Small intestine (tissue), 7 donors: ENCODE measurements around the gene PON2. TPM values are rescaled to one million over a fixed set of nuclear protein-coding genes. Genes with fewer than 3 reads are reported as not detected.

Experiments used
- DNase-seq, 2 donors: peaks; one replicate each; pipeline versions ENCODE4 v3.0.0 to v3.0.0-alpha.2; 2013
- FAIRE-seq: peaks from 2 replicates; lab custom pipeline; 2012; peaks lifted over from hg19 to GRCh38; lab: Jason Lieb, UNC
- H3K27ac ChIP-seq, 3 donors: one replicate each; pipeline ENCODE4 v1.5.1; 2013; ENCODE audit warnings: low read length in 2 of 3, mild to moderate bottlenecking in 2 of 3, control low read depth in 1 of 3, inconsistent platforms in 1 of 3, low read depth in 1 of 3, moderate library complexity in 1 of 3
- H3K27me3 ChIP-seq, 3 donors: one replicate each; pipeline ENCODE4 v1.6.1; 2013; ENCODE audit warnings: low read length in 3 of 3, inconsistent platforms in 1 of 3; ENCODE audit not compliant: control insufficient read depth in 3 of 3, insufficient read depth in 3 of 3
- H3K36me3 ChIP-seq, 3 donors: one replicate each; pipeline ENCODE4 v1.6.1; 2013; ENCODE audit warnings: low read length in 3 of 3, inconsistent platforms in 1 of 3, low read depth in 1 of 3, mild to moderate bottlenecking in 1 of 3, moderate library complexity in 1 of 3; ENCODE audit not compliant: control insufficient read depth in 3 of 3, insufficient read depth in 2 of 3
- H3K4me1 ChIP-seq, 3 donors: one replicate each; pipeline ENCODE4 v1.6.1; 2013; ENCODE audit warnings: low read length in 2 of 3, inconsistent platforms in 1 of 3, low read depth in 1 of 3, mild to moderate bottlenecking in 1 of 3, moderate library complexity in 1 of 3; ENCODE audit not compliant: control insufficient read depth in 3 of 3, insufficient read depth in 2 of 3
- H3K4me3 ChIP-seq, 3 donors: one replicate each; pipeline ENCODE4 v1.5.1; 2013; ENCODE audit warnings: low read length in 3 of 3, control low read depth in 1 of 3, inconsistent platforms in 1 of 3, low read depth in 1 of 3, mild to moderate bottlenecking in 1 of 3, moderate library complexity in 1 of 3
- H3K9me3 ChIP-seq, 2 donors: one replicate each; pipeline ENCODE4 v1.6.1; 2013; ENCODE audit warnings: low read depth in 1 of 2, low read length in 1 of 2; ENCODE audit not compliant: control insufficient read depth in 2 of 2, insufficient read depth in 1 of 2
- WGBS, 3 donors: extraction: QIAGEN DNeasy Blood & Tissue Kit; methylation state at CpG; one replicate each; pipeline ENCODE4 v1.1.7; 2013; 5-methylcytosine and 5-hydroxymethylcytosine counted together
- polyA plus RNA-seq, 4 donors: library from polyadenylated mRNA; stranded (reverse) in 3 of 4; unstranded in 1 of 4; fragments of 200-250 nt in 3 of 4; fragments of 120-200 nt in 1 of 4; gene quantifications; one replicate each; pipeline versions ENCODE4 v1.2.1 to v1.2.3, GENCODE V29; 2013
- donor health status: healthy with polysubstance abuse.
- donor health status: control.
- donor health status: control.
- donor health status: Bipolar disorder and iron deficiency.
- donor health status: healthy.

The PON2 gene
- polyA plus RNA-seq, 4 donors = 51.6 to 325 (median 93.7) TPM

GRCh38 chr7:95427166-95427565 lies 7.7 kb downstream of the PON2 start:
- H3K4me3 ChIP-seq = no peak overlapping the region
- H3K36me3 ChIP-seq = peaks cover 2 to 13% (median 2%) of the 10 kb centered on the region in 3 donors
- H3K27ac ChIP-seq = no peak overlapping the region
- FAIRE-seq (no peak), DNase-seq (no peak)
- H3K4me1 ChIP-seq = peaks cover 0 to 22% (median 0%) of the 10 kb centered on the region in 3 donors
- WGBS, 3 donors = 90 to 96% (median 95%) methylated on average over 7 of the region's 7 CpGs
- H3K9me3 ChIP-seq = no peaks in the 10 kb centered on the region
- H3K27me3 ChIP-seq = no peaks in the 10 kb centered on the region

GRCh38 chr7:95425694-95426093 lies 9.1 kb downstream of the PON2 start:
- Histone ChIP-seq H3K9me3 (no peaks in the 10 kb centered on the region), H3K27ac (no peak overlapping the region), H3K4me1 (peaks cover 0 to 20% (median 0%) of the 10 kb centered on the region in 3 donors), H3K36me3 (peaks cover 2 to 9% (median 2%) of the 10 kb centered on the region in 3 donors), H3K4me3 (no peak overlapping the region), H3K27me3 (no peaks in the 10 kb centered on the region)
- DNase-seq (no peak), FAIRE-seq (no peak)
- WGBS, 3 donors = 90 to 93% (median 91%) methylated on average over 2 of the region's 2 CpGs

DNA sequence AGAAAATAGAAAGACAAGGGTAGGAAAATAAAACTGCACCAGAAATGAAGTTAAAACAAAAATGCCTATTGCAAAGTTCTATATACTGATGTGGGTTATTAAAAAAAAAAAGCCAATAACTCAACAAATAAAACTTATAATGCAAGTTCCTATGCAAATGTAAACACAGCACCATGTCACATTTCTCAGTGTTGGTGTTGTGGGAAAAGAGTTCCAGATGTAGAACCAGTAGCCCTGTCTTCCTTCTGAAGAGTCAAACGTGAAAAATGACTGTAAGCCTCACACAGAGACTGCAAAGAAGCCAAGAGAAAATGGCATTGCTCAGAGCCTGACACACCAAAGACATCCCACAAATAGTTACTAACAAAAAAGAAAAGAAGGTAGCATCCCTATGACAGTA lies 10.1 kb downstream of the PON2 start:
- 55 to 70% (median 61%) methylated on average over 1 of the region's 1 CpG for WGBS, 3 donors
- H3K27me3 ChIP-seq = no peaks in the 10 kb centered on the region
- DNase-seq = no peak
- no peak for FAIRE-seq
- H3K27ac ChIP-seq = no peak overlapping the region
- peaks cover 0 to 18% (median 0%) of the 10 kb centered on the region in 3 donors for H3K4me1 ChIP-seq
- H3K4me3 ChIP-seq = no peak overlapping the region
- peaks cover 2 to 7% (median 2%) of the 10 kb centered on the region in 3 donors for H3K36me3 ChIP-seq
- H3K9me3 ChIP-seq = no peaks in the 10 kb centered on the region

GRCh38 chr7:95421847-95422444 lies 12.9 kb downstream of the PON2 start:
- no peaks in the 10 kb centered on the region for H3K9me3 ChIP-seq
- no peak overlapping the region for H3K27ac ChIP-seq
- peaks cover 0 to 13% (median 0%) of the 10 kb centered on the region in 3 donors for H3K4me1 ChIP-seq
- H3K27me3 ChIP-seq = no peaks in the 10 kb centered on the region
- DNase-seq (no peak), FAIRE-seq (no peak)
- H3K36me3 ChIP-seq = peaks cover 0 to 7% (median 3%) of the 10 kb centered on the region in 3 donors
- no peak overlapping the region for H3K4me3 ChIP-seq

DNA sequence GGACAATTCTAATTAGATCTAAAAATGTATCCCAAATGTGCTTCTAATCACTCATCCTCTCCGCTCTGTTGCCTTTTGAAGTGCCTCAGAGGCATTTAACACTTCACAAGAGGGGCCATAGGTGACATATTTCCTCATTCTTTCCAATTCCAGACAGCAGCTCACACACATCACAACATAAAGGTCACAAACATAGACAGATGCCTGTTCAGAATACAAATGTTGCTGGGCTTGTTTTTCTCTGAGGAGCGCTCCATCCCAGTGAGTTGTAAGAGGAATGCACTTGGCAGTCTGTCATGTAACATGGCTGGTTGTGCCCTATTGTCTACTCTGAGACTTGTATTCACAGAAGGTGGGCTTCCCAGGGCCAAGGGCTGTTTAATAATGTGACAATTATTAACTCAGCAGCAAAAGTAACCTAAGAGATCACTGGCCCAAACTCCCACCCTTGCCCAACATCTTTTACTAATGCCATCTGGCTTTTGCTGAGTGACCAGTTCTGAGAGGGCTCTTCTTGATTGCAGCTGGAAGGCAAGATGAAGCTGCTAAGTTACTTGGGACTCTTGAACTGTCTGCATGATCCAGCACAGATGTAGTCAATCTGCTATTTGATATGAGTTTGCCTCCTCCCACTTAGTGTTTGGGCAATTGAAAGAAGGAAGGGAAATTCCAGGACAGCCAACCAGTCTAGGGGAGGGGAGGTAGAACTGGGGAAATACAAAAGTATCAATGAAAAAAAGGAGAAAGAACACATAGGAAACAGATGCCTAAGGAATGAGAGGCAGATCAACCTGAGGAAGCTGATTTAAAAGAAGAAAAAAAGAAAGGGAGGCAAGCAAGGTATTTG lies 13.6 kb downstream of the PON2 start:
- Histone ChIP-seq H3K27me3 (no peaks in the 10 kb centered on the region), H3K4me1 (peaks cover 0 to 13% (median 0%) of the 10 kb centered on the region in 3 donors), H3K36me3 (peaks cover 0 to 7% (median 3%) of the 10 kb centered on the region in 3 donors), H3K4me3 (no peak overlapping the region), H3K9me3 (no peaks in the 10 kb centered on the region), H3K27ac (no peak overlapping the region)
- FAIRE-seq = no peak
- peak in 1 of 2 donors; percentile 18 for DNase-seq
- WGBS, 3 donors = 85 to 93% (median 89%) methylated on average over 2 of the region's 2 CpGs

DNA sequence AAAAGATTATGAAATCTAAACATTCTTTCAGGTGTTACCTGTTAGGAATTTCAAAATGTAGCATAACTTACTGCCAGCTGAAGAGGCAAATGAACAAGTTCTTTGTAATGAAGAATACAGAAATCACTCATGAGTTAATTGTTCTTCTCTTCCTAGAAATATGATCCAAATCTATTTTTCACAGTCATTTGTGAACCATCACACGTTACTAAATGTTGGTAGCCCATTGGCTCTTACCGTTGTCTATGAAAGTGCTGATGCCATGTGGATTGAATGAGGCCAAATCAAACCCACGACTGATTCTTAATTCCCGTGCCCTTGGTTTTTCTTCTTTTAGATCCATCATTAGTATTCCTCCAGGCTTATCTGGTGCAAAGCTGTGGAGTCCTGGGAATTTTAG lies 22.8 kb downstream of the PON2 start:
- WGBS, 3 donors = 75 to 91% (median 87%) methylated on average over 4 of the region's 4 CpGs
- DNase-seq = no peak

DNA sequence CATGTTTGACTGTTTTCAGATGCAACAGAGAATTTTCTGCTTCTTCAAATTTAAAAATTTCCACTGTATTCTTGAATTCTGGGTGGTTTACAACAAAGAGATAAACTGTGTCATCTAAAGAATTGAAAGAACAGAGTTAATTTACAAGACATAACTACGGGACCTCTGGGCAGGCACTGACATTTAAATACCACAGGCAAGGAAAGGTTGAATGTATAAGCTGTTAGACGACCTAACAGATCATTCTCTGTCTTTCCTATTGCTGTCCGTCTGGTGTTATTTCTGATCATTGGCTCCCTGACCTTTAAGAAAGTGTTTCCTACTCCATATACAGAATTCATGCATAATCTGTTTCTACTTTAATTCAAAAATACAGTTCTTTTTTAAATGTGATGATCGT lies 23.2 kb downstream of the PON2 start:
- H3K9me3 ChIP-seq = no peaks in the 10 kb centered on the region
- DNase-seq (no peak), FAIRE-seq (no peak)
- no peaks in the 10 kb centered on the region for H3K27me3 ChIP-seq
- peaks cover 2 to 16% (median 2%) of the 10 kb centered on the region in 3 donors for H3K36me3 ChIP-seq
- H3K4me1 ChIP-seq = peaks cover 0 to 5% (median 0%) of the 10 kb centered on the region in 3 donors
- H3K4me3 ChIP-seq = no peak overlapping the region
- H3K27ac ChIP-seq = no peak overlapping the region
- WGBS, 3 donors = 78 to 82% (median 80%) methylated on average over 4 of the region's 4 CpGs

More for the DNA sequence above, 22.8 kb downstream of the PON2 start:
- Histone ChIP-seq H3K4me3 (no peak overlapping the region), H3K9me3 (no peaks in the 10 kb centered on the region), H3K4me1 (peaks cover 0 to 5% (median 0%) of the 10 kb centered on the region in 3 donors), H3K27ac (no peak overlapping the region), H3K36me3 (peaks cover 2 to 16% (median 2%) of the 10 kb centered on the region in 3 donors), H3K27me3 (no peaks in the 10 kb centered on the region)
- FAIRE-seq = no peak

DNA sequence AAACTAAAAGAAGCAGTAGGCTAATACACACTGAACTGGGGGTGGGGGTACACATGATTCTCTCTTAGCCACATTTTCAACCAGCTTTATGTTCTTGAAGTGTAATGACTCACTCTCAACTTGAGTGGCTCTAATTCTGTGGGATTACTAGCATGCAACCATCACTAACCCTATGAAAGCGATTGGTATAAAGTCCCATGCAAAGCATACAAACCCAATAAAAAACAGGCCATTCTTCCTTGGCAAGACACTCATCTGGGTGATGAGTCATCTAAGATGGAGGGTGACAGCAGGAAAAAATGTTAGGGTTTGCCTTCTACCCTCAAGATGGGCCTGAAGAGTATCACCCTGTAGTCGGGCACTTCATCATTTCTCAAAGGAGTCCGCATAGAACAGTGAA lies 23.8 kb downstream of the PON2 start:
- H3K36me3 ChIP-seq = peaks cover 2 to 16% (median 4%) of the 10 kb centered on the region in 3 donors
- no peak overlapping the region for H3K4me3 ChIP-seq
- 89 to 95% (median 93%) methylated on average over 3 of the region's 3 CpGs for WGBS, 3 donors
- peaks cover 0 to 5% (median 0%) of the 10 kb centered on the region in 3 donors for H3K4me1 ChIP-seq
- no peak for DNase-seq
- H3K27me3 ChIP-seq = no peaks in the 10 kb centered on the region
- FAIRE-seq = no peak
- H3K9me3 ChIP-seq = no peaks in the 10 kb centered on the region
- H3K27ac ChIP-seq = no peak overlapping the region
